Hepatocyte (in vitro differentiated cells): Measurements from ENCODE around the gene PLEKHA5.

Experiments used
- CTCF ChIP-seq: fragments of 200-600 bp; sonication (generic); IDR thresholded peaks from 2 replicates; pipeline ENCODE4 v1.5.1; 2016; ENCODE audit warnings: antibody characterized with exemption, mild to moderate bottlenecking; ENCODE audit not compliant: poor library complexity
- EZH2 ChIP-seq: fragments of 200-600 bp; sonication (generic); IDR thresholded peaks from 2 replicates; pipeline ENCODE4 v1.6.1; 2016; ENCODE audit warnings: antibody characterized with exemption, mild to moderate bottlenecking, borderline replicate concordance

- TF ChIP-seq EZH2 (no peak), CTCF (no peak)
Observed at GRCh38 chr12:19209661-19210060, 80.1 kb downstream of the PLEKHA5 start.
